Heart right ventricle (tissue), 16 donors: ENCODE measurements around the gene ZNF20. TPM values are rescaled to one million over a fixed set of nuclear protein-coding genes. Genes with fewer than 3 reads are reported as not detected.

Experiments
- ATAC-seq, 8 donors: fragments of 200-7000 bp; cut with Tn5 transposase; one replicate each; pipeline ENCODE4 v1.9.1; 2020; ENCODE audit warnings: mild to moderate bottlenecking in 8 of 8, moderate library complexity in 8 of 8, moderate number of reproducible peaks in 1 of 8
- DNase-seq, 2 donors: peaks; one replicate each; pipeline ENCODE4 v3.0.0-alpha.2; 2020
- H3K27ac ChIP-seq, 10 donors: fragments of 200-600 bp; sonication (generic) in 2 of 10; one replicate each; pipeline versions ENCODE4 v1.5.0 to v1.8.0; 2020 to 2022; ENCODE audit warnings: mild to moderate bottlenecking in 3 of 10
- H3K27me3 ChIP-seq, 7 donors: fragments of 200-600 bp; one replicate each; pipeline ENCODE4 v1.8.0; 2021 to 2022; ENCODE audit warnings: mild to moderate bottlenecking in 2 of 7
- H3K36me3 ChIP-seq, 9 donors: fragments of 200-600 bp; sonication (generic) in 1 of 9; one replicate each; pipeline versions ENCODE4 v1.5.0 to v1.8.0; 2020 to 2022; ENCODE audit warnings: mild to moderate bottlenecking in 2 of 9
- H3K4me1 ChIP-seq, 9 donors: fragments of 200-600 bp; sonication (generic) in 1 of 9; one replicate each; pipeline versions ENCODE4 v1.5.0 to v1.8.0; 2020 to 2022; ENCODE audit warnings: mild to moderate bottlenecking in 4 of 9
- H3K4me3 ChIP-seq, 10 donors: fragments of 200-600 bp; sonication (generic) in 2 of 10; one replicate each; pipeline versions ENCODE4 v1.5.0 to v1.8.0; 2020 to 2022; ENCODE audit warnings: mild to moderate bottlenecking in 7 of 10, moderate library complexity in 2 of 10
- H3K9me3 ChIP-seq, 11 donors: fragments of 200-600 bp in 10 of 11; sonication (generic) in 2 of 11; one replicate each; pipeline versions ENCODE4 v1.5.0 to v1.8.0; 2013 to 2022; ENCODE audit warnings: mild to moderate bottlenecking in 2 of 11, control low read depth in 1 of 11, moderate library complexity in 1 of 11
- WGBS, 2 donors: extraction: QIAGEN DNeasy Blood & Tissue Kit; methylation state at CpG; one replicate each; pipeline ENCODE4 v1.1.7; 2013; ENCODE audit warnings: inconsistent platforms in 1 of 2; 5-methylcytosine and 5-hydroxymethylcytosine counted together
- intact Hi-C, 10 donors: fragments of 100-400 bp; cut with DNase I; formaldehyde crosslinking; loops; one replicate each; pipeline versions ENCODE4 v1.11.1 to v1.14.2; 2022
- polyA plus RNA-seq, 2 donors: library from polyadenylated mRNA; stranded (reverse); fragments of 200-250 nt; gene quantifications; one replicate each; pipeline ENCODE4 v1.2.3, GENCODE V29; 2013
- total RNA-seq, 10 donors: library from RNA; stranded (reverse); fragmentation: NEBNext Ultra II Directional in 3 of 10; extraction: Animal tissue kit (Norgen Biotek cat#: 25700) in 3 of 10; gene quantifications; one replicate each; pipeline versions ENCODE4 v1.2.1 to v1.2.4, GENCODE V29; 2021 to 2023
- TF ChIP-seq, protein P1 (sequence below), 9 donors: fragments of 200-600 bp; sonication (generic) in 2 of 9; IDR thresholded peaks; one replicate each; pipeline versions ENCODE4 v1.5.0 to v1.8.0; 2021 to 2022; ENCODE audit warnings: antibody characterized with exemption in 9 of 9, mild to moderate bottlenecking in 5 of 9, moderate library complexity in 1 of 9
- donor health status: Arrhythmogenic right ventricular cardiomyopathy.
- donor health status: ischemic (EF 13 %, LVEDD 7.1; RV severe dilation, severe dysfunction).
- donor health status: healthy with polysubstance abuse.
- donor health status: DM: no; HTN: yes; CAD: no.
- donor health status: DM: no; HTN: no; CAD: no.
- donor health status: ischemic (EF 25% LVEDD 6.9; RV normal size, moderate dysfunction).
- donor health status: ischemic (EF 25% LVEDD 5.7; RV mildly dilated, moderate dysfunction).
- donor health status: healthy.
- donor health status: DM: yes; HTN: yes; CAD: no.
- donor health status: Ischemic cardiomyopathy.
- donor health status: ischemic (EF 35%, LVEDD 5.7; RV mildly dilated, moderate dysfunction).
- donor health status: nonischemic (EF 11% LVEDD 7.7; RV severe dilation, severe dysfunction).
- donor health status: DM: yes; HTN: yes; CAD: no.
- donor health status: PGD.
- donor health status: ischemic (EF 29% LVEDD 5.4; RV normal size, mild dysfunction).
- donor health status: nonischemic (EF 23%, LVEDD 6.1; RV moderate dilation, normal function).

The ZNF20 gene
- total and polyA plus RNA-seq, 12 donors: 0.37 to 1.6 (median 0.95) TPM; not detected in 2

DNA sequence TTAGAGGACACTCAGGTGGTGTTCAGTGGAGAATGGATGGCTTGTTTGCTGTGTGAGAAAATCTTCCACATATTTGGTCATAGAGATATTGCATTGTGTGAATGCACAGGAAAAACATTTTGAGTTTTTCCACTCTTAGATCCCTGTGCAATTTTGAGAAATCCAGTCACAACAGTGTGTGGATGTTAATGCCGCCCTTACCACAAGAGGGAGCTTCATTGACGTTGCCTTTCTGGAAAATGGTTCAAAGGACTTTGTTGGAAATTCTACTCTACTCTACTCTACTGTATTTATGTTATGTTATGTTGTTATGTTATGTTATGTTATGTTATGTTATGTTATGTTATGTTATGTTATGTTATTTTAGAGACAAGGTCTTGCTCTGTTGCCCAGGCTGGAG, 13.4 kb downstream of the ZNF20 start:
- Histone ChIP-seq H3K27ac (no peak overlapping the region), H3K4me3 (no peak overlapping the region), H3K9me3 (peaks cover 0 to 39% (median 7%) of the 10 kb centered on the region in 11 donors), H3K36me3 (peaks cover 0 to 10% (median 0%) of the 10 kb centered on the region in 9 donors), H3K4me1 (no peaks in the 10 kb centered on the region), H3K27me3 (no peaks in the 10 kb centered on the region)
- WGBS, 2 donors: 25% methylated on average over 2 of the region's 2 CpGs
- ATAC-seq (no peak), DNase-seq (no peak)
- TF ChIP-seq, protein P1, sequence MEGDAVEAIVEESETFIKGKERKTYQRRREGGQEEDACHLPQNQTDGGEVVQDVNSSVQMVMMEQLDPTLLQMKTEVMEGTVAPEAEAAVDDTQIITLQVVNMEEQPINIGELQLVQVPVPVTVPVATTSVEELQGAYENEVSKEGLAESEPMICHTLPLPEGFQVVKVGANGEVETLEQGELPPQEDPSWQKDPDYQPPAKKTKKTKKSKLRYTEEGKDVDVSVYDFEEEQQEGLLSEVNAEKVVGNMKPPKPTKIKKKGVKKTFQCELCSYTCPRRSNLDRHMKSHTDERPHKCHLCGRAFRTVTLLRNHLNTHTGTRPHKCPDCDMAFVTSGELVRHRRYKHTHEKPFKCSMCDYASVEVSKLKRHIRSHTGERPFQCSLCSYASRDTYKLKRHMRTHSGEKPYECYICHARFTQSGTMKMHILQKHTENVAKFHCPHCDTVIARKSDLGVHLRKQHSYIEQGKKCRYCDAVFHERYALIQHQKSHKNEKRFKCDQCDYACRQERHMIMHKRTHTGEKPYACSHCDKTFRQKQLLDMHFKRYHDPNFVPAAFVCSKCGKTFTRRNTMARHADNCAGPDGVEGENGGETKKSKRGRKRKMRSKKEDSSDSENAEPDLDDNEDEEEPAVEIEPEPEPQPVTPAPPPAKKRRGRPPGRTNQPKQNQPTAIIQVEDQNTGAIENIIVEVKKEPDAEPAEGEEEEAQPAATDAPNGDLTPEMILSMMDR (IDR thresholded peaks at IDR 0.05): peak in 8 of 9 donors; percentile 10 to 63 (median 59)
- intact Hi-C loops: no loop called here

DNA sequence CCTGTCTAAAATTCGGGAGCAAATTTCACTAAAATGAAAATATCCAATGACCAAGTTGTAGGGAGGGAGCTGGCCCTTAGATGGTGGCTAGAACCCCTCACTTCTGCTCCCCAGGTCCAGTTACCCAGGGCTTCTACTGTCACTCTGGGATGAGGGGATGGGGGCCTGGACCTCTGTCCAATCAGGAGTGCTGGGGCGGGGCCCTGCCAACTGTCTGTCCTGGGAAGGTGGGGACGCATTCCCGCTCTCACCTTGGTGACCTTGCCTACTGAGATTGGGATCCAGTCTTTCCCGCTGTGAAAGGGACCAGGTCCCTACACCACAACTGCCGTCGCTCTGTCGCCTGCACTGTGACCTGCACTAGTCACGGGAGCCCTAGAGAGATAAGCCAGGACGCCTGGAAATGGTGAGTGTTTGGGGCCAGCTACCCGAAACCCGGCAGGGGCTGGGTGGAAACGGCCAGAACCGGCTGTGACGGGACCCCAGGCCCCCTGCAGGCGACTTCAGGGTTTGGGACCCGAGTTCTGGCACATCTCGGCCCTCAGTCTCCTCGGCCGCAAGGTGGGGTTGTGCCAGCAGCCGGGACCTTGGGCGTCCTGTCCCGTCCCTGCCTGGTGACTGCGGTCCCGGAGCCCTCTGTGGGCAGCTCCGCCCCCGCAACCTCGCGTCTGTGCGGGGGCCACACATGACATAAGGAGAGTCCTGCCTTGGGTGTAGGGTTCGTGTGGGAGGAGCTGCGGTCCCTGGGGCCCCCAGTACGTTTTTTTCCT, 22.8 kb downstream of the ZNF20 start:
- 59 to 66% methylated on average over 33 of the region's 33 CpGs for WGBS, 2 donors
- Histone ChIP-seq H3K9me3 (peaks cover 0 to 25% (median 0%) of the 10 kb centered on the region in 11 donors), H3K27me3 (no peaks in the 10 kb centered on the region), H3K4me1 (no peaks in the 10 kb centered on the region), H3K27ac (no peak overlapping the region), H3K4me3 (peak overlapping the region in 1 of 10 donors; percentile 16), H3K36me3 (peaks cover 0 to 16% (median 13%) of the 10 kb centered on the region in 9 donors)
- ATAC-seq: peak in 1 of 8 donors; percentile 53
- DNase-seq: no peak
- TF ChIP-seq, protein P1 (IDR thresholded peaks at IDR 0.05): no peak
- intact Hi-C loops: no loop called here

DNA sequence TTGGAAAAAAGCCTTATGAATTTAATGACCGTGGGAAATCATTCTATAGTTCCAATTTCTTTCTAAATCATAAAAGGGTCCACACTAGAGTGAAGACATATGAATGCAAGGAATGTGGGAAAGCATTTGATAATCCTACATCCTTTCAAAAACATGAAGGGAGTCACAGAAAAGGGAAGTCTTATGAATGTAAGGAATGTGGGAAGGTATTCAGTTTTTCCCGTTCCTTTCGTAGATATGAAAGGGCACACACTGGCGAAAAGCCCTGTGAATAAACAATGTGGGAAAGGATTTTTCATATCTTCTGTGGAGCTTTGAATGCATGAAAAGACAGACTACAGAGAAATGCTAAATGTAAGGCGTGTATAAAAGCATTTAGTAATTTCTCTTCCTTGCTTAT, 27.0 kb downstream of the ZNF20 start:
- ATAC-seq (no peak), DNase-seq (no peak)
- peaks cover 0 to 49% (median 26%) of the 10 kb centered on the region in 9 donors for H3K36me3 ChIP-seq
- H3K9me3 ChIP-seq: peaks cover 0 to 65% (median 0%) of the 10 kb centered on the region in 11 donors
- H3K27ac ChIP-seq: no peak overlapping the region
- TF ChIP-seq, protein P1 (IDR thresholded peaks at IDR 0.05): no peak
- no peaks in the 10 kb centered on the region for H3K27me3 ChIP-seq
- no peaks in the 10 kb centered on the region for H3K4me1 ChIP-seq
- intact Hi-C loops: no loop called here
- no peak overlapping the region for H3K4me3 ChIP-seq
- WGBS, 2 donors: 92 to 94% methylated on average over 5 of the region's 5 CpGs

DNA sequence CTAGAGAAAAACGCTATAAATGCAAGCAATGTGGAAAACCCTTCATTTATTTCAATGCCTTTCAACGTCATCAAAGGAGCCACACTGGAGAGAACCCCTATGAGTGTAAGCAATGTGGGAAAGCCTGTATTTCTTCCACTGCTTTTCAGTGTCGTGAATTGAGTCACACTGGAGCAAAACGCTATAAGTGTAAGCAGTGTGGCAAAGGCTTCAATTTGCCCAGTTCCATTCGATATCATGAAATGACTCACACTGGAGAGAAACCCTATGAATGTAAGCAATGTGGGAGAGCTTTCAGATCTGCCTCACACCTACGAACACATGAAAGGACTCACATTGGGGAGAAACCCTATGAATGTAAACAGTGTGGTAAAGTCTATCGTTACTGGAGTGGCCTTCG, 27.4 kb downstream of the ZNF20 start:
- DNase-seq (no peak), ATAC-seq (no peak)
- TF ChIP-seq, protein P1 (IDR thresholded peaks at IDR 0.05): no peak
- WGBS, 2 donors: 94 to 95% methylated on average over 8 of the region's 8 CpGs
- intact Hi-C loops: no loop called here
- H3K27me3 ChIP-seq: no peaks in the 10 kb centered on the region
- H3K4me3 ChIP-seq: no peak overlapping the region
- no peak overlapping the region for H3K27ac ChIP-seq
- peaks cover 0 to 49% (median 26%) of the 10 kb centered on the region in 9 donors for H3K36me3 ChIP-seq
- H3K4me1 ChIP-seq: no peaks in the 10 kb centered on the region
- peaks cover 0 to 65% (median 0%) of the 10 kb centered on the region in 11 donors for H3K9me3 ChIP-seq
